Activated CD4-positive, alpha-beta T cell treated with anti-CD3 and anti-CD28 coated beads for 24 hours (primary cell): ENCODE results near the gene TMEM156.
"Not testable (repeated sequence)": the region's sequence is repeated elsewhere in the genome, so short reads cannot be mapped to it uniquely, and the experiment has no call there.

Experiments used
- DNase-seq, 2 donors: peaks; one replicate each; pipeline ENCODE4 v3.0.0-alpha.2; 2020; ENCODE audit warnings: low read depth in 2 of 2

The TMEM156 gene

GRCh38 chr4:39043058-39043860 lies 11.1 kb upstream of the TMEM156 start:
- DNase-seq = no peak

- no peak for DNase-seq
These were observed 10.2 kb upstream of the TMEM156 start for GRCh38 chr4:39042366-39042765.

- DNase-seq = no peak
These were observed 6.9 kb upstream of the TMEM156 start for GRCh38 chr4:39039108-39039507.

GRCh38 chr4:39037941-39038340 lies 5.7 kb upstream of the TMEM156 start:
- no peak for DNase-seq

GRCh38 chr4:39037491-39037825 lies 5.2 kb upstream of the TMEM156 start:
- no peak for DNase-seq

GRCh38 chr4:39036172-39036571 lies 4.0 kb upstream of the TMEM156 start:
- no peak for DNase-seq

- DNase-seq = not testable (repeated sequence)
These were observed 604 bp downstream of the TMEM156 start for GRCh38 chr4:39031590-39032020.

GRCh38 chr4:39030725-39031124 lies 1.5 kb downstream of the TMEM156 start:
- no peak for DNase-seq

- DNase-seq = no peak
These were observed 2.2 kb downstream of the TMEM156 start for GRCh38 chr4:39029752-39030694.

- DNase-seq = no peak
These were observed 6.1 kb downstream of the TMEM156 start for GRCh38 chr4:39026096-39026495.

- DNase-seq = no peak
These were observed 6.6 kb downstream of the TMEM156 start for GRCh38 chr4:39025552-39026085.

GRCh38 chr4:39024311-39024865 lies 7.8 kb downstream of the TMEM156 start:
- no peak for DNase-seq

- no peak for DNase-seq
These were observed 9.2 kb downstream of the TMEM156 start for GRCh38 chr4:39023059-39023458.

GRCh38 chr4:39022241-39022640 lies 10.0 kb downstream of the TMEM156 start:
- no peak for DNase-seq

GRCh38 chr4:39021631-39022030 lies 10.6 kb downstream of the TMEM156 start:
- DNase-seq = no peak

GRCh38 chr4:39020130-39020529 lies 12.1 kb downstream of the TMEM156 start:
- no peak for DNase-seq

- no peak for DNase-seq
These were observed 18.2 kb downstream of the TMEM156 start for GRCh38 chr4:39014028-39014427.

- no peak for DNase-seq
These were observed 27.5 kb downstream of the TMEM156 start for GRCh38 chr4:39004758-39005157.

GRCh38 chr4:39002058-39002457 lies 30.2 kb downstream of the TMEM156 start:
- not testable (repeated sequence) for DNase-seq

GRCh38 chr4:38995660-38996005 lies 36.6 kb downstream of the TMEM156 start:
- DNase-seq = no peak

GRCh38 chr4:38994135-38994534 lies 38.1 kb downstream of the TMEM156 start:
- DNase-seq = no peak

GRCh38 chr4:38993683-38994082 lies 38.5 kb downstream of the TMEM156 start:
- no peak for DNase-seq
